ENCODE measurements around the gene GNAS. TPM values are rescaled to one million over a fixed set of nuclear protein-coding genes. Genes with fewer than 3 reads are reported as not detected.

GNAS gene
- total RNA-seq, 1 donor from 2014 or later, result 2,003 TPM

- H3K27me3 ChIP-seq (ENCODE audit: insufficient read depth, low read length), result no peaks in the 10 kb centered on the region
- peaks cover 1% of the 10 kb centered on the region for H3K27me3 Mint-ChIP-seq (ENCODE audit: low read depth, unreplicated experiment)
- H2AFZ ChIP-seq (ENCODE audit: low read depth, low read length), result no peak overlapping the region
- no peak overlapping the region for H3K4me2 ChIP-seq (ENCODE audit: low read length)
- no peak for TF ChIP-seq CTCF (IDR thresholded peaks at IDR 0.05; ENCODE audit: insufficient read depth, low read depth, low read length)
- no peak for TF ChIP-seq EZH2 (IDR thresholded peaks at IDR 0.05; ENCODE audit: insufficient read depth, low read length)
- H3K4me1 Mint-ChIP-seq (ENCODE audit: low read depth, unreplicated experiment), result no peaks in the 10 kb centered on the region
- no peak overlapping the region for H3K4me3 ChIP-seq (ENCODE audit: insufficient read depth, low read depth, low read length)
- H3K27ac Mint-ChIP-seq (ENCODE audit: unreplicated experiment), result no peak overlapping the region
- no peak overlapping the region for H3K27ac ChIP-seq (ENCODE audit: low read depth, low read length)
- no peaks in the 10 kb centered on the region for H4K20me1 ChIP-seq (ENCODE audit: insufficient read depth, low read length)
- H3K4me3 Mint-ChIP-seq (ENCODE audit: unreplicated experiment), result no peak overlapping the region
- no peaks in the 10 kb centered on the region for H3K79me2 ChIP-seq (ENCODE audit: insufficient read depth, low read length)
- FAIRE-seq (no peak), DNase-seq (ENCODE audit: low read depth) (no peak)
- H3K9me3 Mint-ChIP-seq (ENCODE audit: unreplicated experiment), result peaks cover 4% of the 10 kb centered on the region
- no peaks in the 10 kb centered on the region for H3K4me1 ChIP-seq (ENCODE audit: insufficient read depth, low read length)
- H3K9me3 ChIP-seq (ENCODE audit: insufficient read depth, low read depth, low read length), result no peaks in the 10 kb centered on the region
- no peak overlapping the region for H3K9ac ChIP-seq (ENCODE audit: low read length)
- no peaks in the 10 kb centered on the region for H3K36me3 ChIP-seq (ENCODE audit: insufficient read depth, low read length)
- no peaks in the 10 kb centered on the region for H3K36me3 Mint-ChIP-seq (ENCODE audit: low read depth, unreplicated experiment)
Observed at GRCh38 chr20:58959652-58960051, 107.1 kb downstream of the GNAS start.

Small RNAs within 50 kb of the gene (microRNA-seq; reads per million reads assigned to microRNA genes)
- not detected for gene MIR298

Other genes with a start within 250 kb of the GNAS start
- 54.3 and 59.3 TPM in 2 replicates for gene STX16, start 201.4 kb upstream of the GNAS start, total RNA-seq
- 25.4 and 27.1 TPM in 2 replicates for gene NPEPL1, start 159.9 kb upstream of the GNAS start, total RNA-seq
- 2.8 and 3.8 TPM in 2 replicates for gene GNAS-AS1, start 1.8 kb upstream of the GNAS start, total RNA-seq
- 56.7 and 70.4 TPM in 2 replicates for gene NELFCD, start 128.5 kb downstream of the GNAS start, total RNA-seq
- 112 and 126 TPM in 2 replicates for gene CTSZ, start 154.5 kb downstream of the GNAS start, total RNA-seq
- not detected in 2 replicates for gene TUBB1, start 166.7 kb downstream of the GNAS start, total RNA-seq
- gene ATP5F1E, start 179.6 kb downstream of the GNAS start, total RNA-seq, result 91.0 and 94.4 TPM in 2 replicates
- gene PRELID3B, start 190.1 kb downstream of the GNAS start, total RNA-seq, result 55.1 and 68.8 TPM in 2 replicates